Activated CD4-positive, CD25-positive, alpha-beta regulatory T cell treated with anti-CD3 and anti-CD28 coated beads, Interleukin-2, amount 50 U/mL, for 72 hours (primary cell): ENCODE results near the gene ADAMTS16.

Experiments
- DNase-seq: peaks from one replicate; pipeline ENCODE4 v3.0.0; 2021

The ADAMTS16 gene

GRCh38 chr5:5183189-5183699, 43.1 kb downstream of the ADAMTS16 start:
- no peak for DNase-seq

DNA sequence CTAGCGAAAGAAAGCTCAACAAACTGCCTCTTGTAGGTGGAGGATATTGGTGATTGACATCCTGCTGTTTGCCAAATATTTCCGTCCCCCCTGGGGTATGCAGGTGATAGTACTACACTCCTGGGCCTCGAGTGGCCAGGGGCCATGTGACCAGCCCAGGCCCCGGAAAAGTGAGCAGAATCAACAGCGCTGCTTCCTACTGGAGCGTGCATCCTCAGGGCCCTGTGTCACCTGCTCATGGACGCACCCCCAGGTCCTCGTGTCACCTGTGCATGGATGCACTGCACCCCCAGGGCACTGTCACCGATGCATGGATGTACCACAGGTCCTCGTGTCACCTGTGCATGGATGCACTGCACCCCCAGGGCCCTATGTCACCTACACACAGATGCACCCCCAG, 43.8 kb downstream of the ADAMTS16 start:
- DNase-seq = no peak

- DNase-seq = no peak
Observed at GRCh38 chr5:5188376-5189050, 48.4 kb downstream of the ADAMTS16 start.

GRCh38 chr5:5189051-5189430, 48.9 kb downstream of the ADAMTS16 start:
- DNase-seq = no peak

DNA sequence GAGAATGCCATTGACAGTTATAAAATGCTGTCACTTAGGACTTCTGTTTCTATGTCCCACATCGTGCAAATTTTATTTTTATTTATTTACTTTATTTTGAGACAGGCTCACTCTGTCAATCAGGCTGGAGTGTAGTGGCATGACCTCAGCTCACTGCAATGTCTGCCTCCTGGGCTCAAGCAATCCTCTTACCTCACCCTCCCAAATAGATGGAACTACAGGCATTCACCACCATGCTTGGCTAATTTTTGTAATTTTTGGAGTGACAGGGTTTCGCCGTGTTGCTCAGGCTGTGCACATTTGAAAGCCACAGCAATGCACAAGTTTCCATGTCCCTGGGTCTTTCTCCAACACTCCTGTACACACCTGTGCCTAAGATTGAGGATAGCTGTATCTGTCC, 51.8 kb downstream of the ADAMTS16 start:
- DNase-seq = no peak

DNA sequence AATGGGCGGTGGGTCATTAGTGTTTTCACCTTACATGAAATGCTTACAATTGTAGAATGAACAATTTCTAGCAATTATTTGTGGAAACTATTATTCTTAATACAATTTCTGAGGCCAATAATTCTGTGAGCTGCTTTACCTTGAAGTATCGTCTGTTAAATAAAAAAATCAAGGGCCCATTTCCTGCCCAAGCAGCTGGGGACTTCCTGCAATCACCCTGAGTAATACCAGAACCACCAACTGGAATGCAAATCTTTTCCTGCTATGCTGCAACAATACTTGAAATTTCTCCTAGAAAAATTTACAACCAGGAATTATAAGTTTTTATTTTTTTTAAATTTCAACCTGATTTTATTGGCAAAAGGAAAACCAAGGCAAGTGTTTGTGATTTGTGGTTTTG, 52.6 kb downstream of the ADAMTS16 start:
- no peak for DNase-seq

GRCh38 chr5:5195128-5195918, 55.2 kb downstream of the ADAMTS16 start:
- no peak for DNase-seq

DNA sequence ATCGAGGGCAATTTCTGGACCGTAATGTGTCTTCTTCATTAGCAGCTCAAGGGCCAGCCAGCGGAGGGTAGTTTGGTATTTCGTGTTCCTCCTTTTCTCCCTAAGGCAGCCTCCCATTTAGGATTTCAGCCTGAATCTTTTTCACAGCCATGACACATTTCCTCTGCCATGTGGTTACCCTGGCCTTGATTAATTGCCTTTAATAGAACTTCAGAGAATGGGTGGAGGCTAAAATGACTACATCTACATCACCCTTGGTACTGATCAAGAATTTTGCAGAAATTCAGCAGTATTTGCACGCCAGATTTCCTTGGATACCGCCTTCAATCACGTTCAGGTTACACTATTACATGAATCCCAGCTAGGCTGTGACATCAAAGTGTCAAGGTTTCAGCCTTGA, 58.0 kb downstream of the ADAMTS16 start:
- no peak for DNase-seq

DNA sequence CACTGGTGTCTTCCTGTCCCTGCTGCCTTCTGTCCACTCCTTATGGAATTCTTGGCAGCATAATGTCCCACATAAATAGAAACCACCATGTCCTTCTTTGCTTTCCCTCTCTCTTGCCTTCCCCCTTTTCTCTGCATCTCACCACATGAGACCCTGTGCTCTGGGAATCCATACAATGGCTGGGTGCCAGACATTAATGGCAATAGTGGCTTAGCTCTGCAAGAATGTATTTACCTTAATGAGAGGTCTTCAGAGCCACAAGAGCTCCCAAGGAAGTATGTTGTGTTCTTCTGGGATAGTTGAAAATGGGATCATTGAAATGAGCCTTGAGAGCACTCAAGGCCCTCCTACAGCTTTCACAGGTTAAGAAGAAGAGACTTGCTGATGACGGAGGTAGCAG, 58.7 kb downstream of the ADAMTS16 start:
- no peak for DNase-seq

GRCh38 chr5:5199495-5199894, 59.4 kb downstream of the ADAMTS16 start:
- DNase-seq = no peak

DNA sequence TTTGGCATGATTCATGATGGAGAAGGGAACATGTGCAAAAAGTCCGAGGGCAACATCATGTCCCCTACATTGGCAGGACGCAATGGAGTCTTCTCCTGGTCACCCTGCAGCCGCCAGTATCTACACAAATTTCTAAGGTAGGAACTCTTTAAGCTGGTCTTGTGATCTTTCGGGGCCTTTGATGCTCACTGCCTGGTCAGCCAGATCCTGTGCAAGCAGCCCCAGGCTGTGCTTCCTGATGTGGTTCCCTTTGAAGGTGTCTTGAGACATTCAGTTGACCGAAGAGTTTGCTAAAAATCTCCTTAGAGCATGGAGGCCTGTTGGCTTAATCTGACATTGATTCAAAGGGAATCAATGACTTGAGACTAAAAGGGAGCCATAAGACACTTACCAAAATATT, 60.0 kb downstream of the ADAMTS16 start:
- DNase-seq = no peak

- DNase-seq = no peak
Observed at GRCh38 chr5:5202321-5202720, 62.2 kb downstream of the ADAMTS16 start.

DNA sequence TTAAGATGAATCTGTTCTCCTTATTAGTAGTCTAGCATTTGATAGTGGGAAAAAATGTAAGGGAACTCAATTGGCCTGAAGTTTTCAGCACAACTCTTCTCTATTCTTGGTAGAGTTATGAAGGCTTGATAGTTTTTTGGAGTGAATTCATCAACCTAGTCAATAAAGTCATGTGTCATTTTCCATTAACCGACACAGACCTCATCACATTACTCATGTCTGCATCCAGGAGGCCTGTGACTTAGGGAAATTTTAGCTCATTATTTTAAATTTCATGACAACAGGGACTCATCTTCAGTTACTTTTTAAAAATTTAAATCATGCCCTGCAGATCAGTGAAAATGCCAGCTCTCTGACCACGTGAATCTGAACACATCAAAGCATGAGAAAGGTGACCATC, 63.3 kb downstream of the ADAMTS16 start:
- no peak for DNase-seq

- DNase-seq = no peak
Observed at GRCh38 chr5:5207828-5208227, 67.7 kb downstream of the ADAMTS16 start.

DNA sequence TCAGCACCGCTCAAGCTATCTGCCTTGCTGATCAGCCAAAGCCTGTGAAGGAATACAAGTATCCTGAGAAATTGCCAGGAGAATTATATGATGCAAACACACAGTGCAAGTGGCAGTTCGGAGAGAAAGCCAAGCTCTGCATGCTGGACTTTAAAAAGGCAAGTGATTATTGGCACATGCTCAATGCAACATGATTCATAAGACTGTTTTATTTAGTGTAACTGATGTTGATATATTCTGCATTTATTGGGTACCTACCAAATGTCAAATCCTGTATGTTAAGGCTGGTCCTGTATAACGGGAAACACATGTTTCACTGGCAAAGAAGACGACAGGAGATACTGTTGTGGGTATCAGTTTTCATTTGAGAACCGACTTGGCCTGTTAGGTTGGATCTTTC, 69.0 kb downstream of the ADAMTS16 start:
- DNase-seq = no peak

- DNase-seq = no peak
Observed at GRCh38 chr5:5209510-5210286, 69.6 kb downstream of the ADAMTS16 start.

DNA sequence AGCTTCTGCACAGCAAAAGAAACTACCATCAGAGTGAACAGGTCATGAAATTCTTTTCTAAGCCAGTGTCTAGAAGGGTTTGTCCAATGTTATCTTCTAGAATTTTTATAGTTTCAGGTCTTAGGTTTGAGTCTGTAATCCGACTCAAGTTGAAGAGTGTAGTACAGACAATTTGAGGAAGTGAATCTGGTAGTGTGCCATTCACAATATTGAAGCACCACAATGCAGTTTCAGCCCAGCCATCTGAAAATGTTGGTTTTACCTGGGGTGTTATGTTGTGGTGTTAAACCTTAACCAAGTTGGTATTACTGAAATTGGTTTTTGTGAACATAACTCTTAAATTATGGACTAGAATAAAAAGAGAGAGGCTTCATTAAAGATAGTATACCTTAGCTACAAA, 77.2 kb downstream of the ADAMTS16 start:
- no peak for DNase-seq

DNA sequence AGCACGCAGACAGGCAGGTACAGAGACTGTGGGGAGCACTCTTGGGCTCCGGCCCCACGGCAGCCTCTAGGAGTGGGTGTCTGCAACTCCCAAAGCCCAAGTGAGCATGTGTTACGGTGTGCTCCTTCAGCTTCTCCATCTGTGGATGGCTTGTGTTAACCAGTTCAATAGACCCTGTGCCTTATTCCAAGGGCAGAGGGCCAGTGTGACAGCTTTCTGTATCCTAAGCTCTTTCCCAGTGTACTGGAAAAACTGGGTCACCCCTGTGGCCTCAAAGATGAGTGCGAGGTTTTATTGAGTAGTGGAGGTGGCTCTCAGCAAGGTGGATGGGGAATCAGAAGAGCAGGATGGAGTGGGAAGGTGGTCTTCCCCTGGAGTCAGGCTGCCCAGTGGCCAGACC, 78.3 kb downstream of the ADAMTS16 start:
- no peak for DNase-seq

DNA sequence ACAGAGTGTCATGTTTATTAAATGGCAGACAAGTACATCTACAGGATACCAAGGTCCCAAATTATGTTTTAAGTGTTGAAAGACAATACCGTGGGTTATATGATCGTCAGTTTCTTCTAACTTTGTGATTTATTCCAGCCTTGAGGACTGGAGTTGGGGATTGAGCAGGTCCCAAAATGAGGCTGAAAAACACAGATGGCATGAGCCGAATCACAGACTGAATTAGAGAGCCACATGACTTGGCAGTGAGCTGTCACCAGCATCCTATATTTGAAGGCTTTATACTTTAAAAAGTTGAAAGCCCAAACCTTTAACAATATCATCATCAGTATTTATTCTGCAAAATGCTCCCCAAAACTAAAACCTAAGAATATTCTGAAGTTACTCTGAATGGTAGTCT, 79.4 kb downstream of the ADAMTS16 start:
- DNase-seq = no peak

DNA sequence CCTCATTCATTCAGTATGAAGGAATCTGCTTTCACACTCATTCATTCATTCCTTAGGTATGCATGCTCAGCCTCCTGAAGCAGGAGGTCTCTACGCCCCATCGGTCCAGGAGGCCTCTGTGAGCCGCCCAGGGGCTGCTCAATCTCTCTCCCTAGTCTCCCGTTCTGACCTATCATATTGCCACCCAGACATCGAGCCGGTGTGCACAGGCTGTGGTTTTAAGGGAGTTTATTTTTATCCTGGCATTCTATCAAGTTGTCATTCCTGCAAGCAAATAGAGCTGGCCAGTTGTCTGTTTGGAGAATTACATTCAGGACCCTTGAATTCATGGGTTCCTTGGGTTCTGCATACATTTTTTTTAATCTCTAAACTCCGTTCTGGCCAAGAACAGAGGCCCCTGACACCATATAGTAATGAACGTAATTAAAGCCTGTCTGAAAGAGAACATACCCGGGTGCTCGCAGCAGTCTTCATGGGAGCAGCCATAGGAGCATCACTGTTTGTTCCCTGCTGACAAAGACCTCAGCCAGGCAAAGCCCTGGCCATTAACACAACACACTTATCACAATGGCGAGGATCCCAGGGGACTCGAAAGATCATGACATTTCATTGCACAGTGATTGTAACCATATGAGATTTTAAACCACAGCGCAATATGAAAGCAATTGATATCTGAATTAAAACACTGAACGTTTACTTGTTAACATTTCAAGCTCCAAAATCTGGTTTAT, 80.9 kb downstream of the ADAMTS16 start:
- no peak for DNase-seq

DNA sequence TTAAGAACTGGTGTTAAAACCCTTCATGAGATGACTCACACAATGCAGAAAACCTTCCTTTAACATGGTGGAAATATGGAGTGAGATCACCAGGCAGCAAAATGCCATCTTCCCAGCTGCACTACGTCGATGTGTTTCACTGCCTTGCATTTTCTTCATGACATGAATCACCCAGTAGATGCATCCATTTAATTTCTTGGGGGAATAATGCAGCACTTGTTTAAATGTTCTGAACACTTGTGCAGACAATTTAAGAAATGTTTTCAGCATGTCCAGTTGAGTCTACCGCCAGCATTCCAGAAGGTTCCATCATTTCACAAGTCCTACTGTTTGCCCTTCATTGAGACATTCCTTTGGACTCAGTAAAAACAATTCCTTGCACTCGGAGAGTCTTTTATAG, 81.6 kb downstream of the ADAMTS16 start:
- DNase-seq = no peak

- no peak for DNase-seq
Observed at GRCh38 chr5:5231576-5231975, 91.4 kb downstream of the ADAMTS16 start.

DNA sequence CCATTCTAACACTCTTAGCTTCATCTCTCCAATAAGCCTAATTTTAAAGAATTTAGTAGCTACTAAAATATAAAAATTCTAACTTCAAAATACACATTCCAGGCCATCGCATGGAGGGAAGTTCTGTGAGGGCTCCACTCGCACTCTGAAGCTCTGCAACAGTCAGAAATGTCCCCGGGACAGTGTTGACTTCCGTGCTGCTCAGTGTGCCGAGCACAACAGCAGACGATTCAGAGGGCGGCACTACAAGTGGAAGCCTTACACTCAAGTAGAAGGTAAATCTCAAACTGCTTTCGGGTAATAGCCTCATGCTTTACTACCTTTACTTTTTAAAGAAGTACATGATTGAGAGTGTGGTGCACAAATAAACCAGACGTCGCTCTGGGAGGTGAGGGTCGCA, 94.8 kb downstream of the ADAMTS16 start:
- no peak for DNase-seq
